HL-60/S4 (cell line): ENCODE measurements around the gene INTS3.

Experiments
- in situ Hi-C: fragments of 300-500 bp; cut with MboI; formaldehyde crosslinking; loops from 2 replicates; pipeline ENCODE4 v1.14.3; 2022; ENCODE audit warnings: low sequenced_read_pairs

INTS3 gene

DNA sequence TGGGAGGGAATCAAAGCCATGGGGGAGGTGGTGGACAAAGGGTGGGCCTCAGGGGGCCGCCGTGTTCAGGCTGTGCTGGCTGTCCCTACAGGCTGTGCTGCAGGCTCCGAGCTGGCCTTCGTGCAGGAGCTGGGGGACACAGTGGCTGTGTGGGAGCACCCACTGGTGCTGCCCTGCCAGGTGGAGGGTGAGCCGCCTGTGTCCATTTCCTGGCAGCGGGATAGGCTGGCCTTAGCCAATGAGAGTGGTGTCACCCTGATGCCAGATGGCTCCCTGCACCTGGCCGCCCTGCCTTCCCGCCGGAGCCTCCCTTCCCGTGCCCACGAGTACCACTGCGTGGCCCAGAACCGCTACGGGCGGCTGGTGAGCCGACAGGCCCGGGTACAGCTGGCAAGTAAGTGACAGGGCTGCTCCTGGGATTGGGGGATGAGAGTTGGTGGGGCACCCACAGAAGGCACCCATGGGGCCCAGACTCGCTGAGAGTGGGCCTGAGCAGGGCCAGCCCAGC is 67.5 kb downstream of the INTS3 start:
- in situ Hi-C loops, result no loop called here

DNA sequence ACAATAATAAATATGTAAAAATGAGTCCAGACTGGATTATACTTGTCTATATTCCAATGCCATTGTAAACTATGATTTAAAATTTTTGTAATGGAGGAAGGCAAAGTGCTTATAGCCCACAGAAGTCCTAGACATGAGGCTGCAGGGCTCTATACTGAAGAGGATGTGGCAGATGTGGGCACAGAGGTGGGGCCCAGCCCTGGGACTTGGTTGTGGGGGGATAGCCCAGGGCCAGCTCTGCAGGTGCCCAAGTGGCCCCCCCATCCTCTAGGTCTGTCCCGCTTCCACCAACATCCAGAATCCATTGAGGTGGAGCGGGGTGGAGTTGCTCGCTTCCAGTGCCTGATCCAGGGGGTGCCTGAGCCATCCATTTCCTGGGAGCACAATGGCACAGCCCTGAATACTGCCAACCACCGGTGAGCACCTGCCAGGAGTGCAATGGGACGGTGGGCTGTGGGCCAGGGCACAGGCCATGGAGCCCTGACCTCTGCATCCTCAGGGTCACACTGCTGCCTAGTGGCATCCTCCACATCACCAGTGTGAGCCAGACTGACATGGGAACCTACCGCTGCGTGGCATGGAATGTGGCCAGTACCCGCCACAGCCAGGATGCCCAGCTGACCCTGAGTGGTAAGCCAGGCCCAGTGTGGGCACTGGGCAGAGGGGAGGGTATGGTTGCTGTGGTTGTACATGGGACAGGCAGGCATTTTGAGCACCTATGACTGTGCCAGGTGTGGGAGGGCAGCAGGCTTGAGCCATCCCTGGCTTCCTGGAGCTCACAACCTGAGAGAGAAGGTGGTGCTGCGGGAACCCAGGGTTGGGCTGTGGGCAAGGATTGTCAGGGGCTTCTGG is 68.3 kb downstream of the INTS3 start:
- in situ Hi-C loops, result no loop called here

DNA sequence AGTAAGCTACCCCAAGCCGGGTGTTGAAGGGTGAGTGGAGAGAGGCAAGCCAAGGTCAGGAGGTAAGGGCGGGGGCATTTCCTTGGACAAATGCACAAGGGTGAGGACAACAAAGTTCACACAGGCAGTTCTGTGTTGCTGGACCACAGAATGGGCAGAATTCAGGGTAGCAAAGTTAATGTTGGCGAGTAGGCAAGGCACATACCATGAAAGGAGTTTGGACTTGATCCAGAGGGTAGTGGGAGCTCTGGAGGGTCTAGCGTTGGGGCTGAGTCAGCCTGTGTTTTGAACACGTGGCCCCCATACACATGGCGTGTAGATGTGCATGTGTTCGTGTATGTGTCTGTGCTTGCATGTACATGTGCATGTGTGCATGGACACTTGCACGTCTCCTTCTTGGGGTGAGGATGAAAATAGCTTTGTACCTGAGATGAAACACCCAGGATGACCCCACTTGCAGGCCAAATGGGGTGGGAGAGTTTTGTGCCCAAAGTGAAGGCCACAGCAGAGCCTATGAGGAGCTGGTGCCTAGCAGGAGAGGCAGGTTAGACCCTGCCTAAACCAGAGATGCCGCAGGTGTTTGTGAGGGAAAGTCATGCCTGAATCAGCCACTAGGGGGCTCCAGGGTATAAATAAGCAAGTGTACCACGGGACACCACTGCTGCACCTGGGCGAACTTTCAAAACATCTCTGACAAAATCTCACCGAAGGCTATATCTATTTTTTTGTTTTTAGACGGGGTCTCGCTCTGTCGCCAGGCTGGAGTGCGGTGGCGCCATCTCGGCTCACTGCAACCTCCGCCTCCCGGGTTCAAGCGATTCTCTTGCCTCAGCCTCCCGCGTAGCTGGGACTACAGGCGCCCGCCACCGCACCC is 69.2 kb downstream of the INTS3 start:
- in situ Hi-C loops, result no loop called here

DNA sequence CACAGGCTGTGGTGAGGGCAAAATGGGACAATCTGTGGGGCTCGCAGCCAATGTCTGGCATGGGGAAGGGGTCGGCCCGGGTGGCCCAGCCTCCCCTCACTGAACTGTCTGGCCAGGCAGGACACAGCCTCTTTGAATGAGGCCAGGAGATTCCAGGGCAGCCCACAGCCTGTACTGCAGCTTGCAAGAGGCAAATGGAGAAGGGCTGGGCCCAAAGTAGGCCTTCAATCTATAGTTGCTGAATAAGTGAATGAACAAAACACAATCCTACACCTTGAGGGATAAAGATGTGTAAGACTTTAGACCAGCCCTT is 70.6 kb downstream of the INTS3 start:
- in situ Hi-C loops, result no loop called here

DNA sequence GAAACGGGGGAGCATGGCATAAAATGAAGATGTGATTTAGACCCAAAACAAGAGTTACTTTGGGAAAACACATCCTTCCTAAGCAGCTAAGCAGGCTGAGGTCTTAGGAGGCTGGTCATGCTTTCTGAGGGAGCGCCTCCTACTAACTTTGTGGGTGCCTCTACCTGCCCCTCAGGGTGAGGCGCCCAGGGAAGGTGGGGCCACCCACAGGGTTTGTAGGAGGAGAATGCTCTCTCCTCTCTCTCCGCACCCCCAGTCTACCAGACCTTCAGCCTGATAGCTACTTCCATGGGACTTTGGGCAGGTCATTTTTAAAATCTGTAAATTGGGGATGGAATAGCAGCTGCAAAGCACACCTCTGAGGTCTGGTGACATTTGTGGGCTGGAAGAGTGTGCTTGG is 71.2 kb downstream of the INTS3 start:
- in situ Hi-C loops, result no loop called here

DNA sequence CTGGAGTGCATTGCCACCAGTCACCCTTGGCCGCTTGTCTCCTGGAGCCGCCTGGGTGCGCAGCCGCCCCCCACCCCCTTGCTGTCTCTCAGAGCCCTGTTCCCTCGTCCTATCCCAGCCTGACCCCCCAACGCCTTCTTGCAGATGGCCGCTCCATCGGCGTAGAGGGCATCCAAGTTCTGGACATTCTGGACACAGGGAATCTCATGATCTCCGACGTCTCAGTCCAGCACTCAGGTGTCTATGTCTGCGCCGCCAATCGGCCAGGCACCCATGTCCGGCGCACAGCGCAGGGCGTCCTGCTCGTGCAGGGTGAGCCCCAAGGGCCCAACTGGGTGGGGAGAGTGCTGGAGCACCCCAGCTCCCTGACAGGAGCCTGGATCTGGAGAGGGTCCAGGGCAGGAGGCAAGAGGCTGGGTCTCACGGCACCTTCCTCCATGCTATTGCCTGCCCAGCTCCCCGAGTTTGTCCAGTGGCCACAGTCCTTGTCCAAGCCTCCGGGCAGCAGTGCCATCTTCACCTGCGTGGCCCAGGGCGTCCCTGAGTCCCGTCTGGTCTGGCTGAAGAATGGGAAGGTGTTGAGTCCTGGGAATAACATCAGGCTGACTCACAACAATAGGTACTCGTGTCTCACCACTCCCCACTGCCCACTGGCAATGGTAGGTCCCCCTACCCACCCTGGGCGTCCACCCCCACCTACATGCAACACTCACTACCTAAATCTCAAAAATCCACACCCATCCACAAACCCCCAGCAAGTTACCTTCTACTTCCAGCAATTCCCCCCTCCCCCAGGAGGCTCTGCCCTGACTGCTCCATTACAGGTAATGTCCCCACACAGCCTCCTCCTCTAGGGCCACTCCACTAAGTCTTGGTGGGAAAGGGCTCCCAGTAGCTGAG is 72.0 kb downstream of the INTS3 start:
- in situ Hi-C loops, result no loop called here

DNA sequence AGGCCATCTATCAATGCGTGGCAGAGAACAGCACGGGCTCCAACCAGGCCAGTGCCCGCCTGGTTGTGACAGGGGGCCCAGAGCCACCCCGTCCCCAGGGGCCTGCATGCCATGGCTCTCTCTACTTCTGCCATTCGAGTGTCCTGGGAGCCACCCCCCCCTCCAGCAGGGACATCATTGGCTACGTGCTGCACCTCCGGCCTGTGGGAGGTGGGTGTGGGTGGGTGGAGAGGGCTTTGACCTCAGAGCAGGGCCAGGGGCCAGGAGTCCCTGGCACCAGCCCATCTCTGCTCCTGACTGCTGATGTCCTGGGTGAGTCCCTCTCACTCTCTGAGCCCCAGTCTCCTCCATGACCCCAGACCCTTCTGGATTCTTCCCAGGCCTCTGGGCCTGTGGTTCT is 72.7 kb downstream of the INTS3 start:
- in situ Hi-C loops, result no loop called here

DNA sequence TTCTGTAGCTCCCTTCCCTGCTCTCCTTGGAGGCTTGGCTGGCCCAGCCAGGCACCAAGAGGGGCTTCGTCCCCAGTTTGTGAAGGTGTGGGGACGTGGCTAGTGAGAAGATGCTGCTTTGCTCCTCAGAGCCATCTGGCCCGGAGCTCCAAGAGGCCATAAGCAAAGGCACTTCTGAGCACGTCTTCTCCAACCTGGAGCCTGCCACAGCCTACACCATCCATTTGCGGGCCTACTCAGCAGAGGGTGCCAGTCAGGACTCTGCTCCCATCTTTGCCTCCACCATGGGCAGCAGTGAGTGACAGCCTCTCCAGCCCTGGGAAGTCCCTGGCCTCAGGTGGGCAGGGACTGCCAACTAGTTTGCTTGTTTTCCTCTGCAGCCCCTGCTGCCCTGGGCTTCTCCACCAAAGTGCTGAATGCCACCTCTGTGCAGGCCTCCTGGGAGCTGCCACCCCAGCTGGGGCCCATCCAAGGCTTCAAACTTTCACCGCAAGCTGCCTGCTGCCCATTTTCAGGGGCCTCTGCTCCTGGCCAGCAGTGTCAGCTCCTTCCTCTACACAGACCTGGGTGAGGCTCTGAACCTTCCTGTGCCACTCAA is 73.3 kb downstream of the INTS3 start:
- in situ Hi-C loops, result no loop called here

DNA sequence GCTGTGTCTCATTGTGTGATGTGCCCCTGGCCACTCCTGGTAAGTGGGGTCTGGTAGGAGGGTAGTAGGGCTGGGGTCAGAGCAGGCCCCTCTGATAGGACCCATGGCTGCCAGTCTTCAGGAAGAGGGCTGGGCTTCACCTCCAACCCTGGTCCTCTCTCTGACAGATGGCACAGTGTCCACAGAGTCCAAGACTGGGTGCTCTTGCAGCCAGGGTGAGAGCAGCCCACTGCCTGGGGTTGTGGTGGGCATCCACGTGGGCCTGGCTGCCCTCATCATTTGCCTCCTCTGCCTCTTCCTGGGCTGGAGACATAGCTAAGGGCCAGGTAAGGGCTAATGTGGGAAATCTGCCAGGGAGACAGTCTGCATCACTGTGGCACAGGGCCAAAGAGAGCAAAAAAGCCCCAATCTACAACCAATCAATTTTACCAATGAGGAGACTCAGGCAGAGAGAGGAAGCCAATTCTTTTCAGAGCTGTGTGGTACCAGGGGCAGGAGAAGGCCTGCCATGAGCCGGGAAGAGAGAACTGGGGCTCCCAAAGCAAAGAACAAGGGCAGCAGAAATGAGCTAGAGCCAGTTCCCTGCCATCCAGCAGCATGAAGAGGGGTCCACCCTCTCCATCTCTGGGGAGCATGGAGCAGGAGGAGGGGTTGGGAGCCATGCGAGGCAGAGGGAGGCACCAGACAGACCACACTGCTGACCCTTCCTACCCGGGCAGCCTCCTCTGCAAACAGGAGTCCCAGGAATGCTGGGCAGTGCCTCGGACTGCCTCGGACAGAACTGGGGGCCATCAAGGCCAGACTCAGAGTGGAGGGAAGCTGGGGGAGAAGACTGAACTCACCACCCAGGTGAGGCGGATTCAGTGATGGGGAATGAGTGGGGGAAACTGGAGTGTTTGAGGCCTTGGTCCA is 74.2 kb downstream of the INTS3 start:
- in situ Hi-C loops, result no loop called here

DNA sequence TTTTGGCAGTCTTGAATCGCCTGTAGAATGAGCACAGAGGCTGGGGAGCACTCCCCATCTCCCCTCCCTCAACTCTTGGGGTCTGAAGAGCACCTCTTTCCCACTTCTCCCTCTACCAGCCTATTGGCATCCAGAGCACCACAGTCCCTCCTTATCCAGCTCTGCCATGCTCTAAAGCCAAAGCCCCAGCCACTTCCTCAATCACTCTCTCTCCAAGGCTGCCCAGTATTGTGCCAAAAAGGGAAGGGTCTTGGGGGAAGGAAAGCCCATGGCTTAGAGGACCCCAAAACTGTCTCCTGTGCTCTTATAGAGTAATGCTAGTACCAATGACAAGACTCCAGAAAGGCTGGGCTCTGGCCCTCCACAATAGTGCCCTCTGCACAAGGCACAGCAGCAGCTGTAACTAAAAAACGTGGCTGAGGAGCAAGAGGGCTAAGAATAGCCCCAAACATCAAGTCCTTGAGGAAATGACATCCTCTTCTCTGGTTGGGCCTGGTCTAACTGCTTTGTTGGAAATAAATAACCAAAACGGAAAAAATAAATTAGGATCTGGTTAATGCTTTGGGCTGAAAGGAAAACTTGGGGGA is 75.7 kb downstream of the INTS3 start:
- in situ Hi-C loops, result no loop called here

DNA sequence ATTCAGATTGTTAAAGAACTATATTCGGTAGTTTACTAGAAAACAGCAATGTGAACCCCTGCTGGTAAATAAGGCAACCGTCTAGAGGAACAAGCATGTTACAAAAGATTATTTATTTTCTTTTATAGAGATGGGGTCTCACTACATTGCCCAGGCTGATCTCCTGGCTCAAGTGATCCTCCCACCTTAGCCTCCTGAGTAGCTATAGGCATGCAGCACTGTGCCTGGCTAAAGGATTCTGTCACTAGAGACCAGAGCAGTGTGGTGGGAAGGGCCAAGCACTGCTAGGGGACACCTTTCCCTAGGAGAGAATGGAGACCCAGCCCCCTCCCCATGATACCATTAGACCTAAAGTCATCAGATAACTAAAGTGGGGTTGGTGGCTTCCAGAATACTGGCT is 76.3 kb downstream of the INTS3 start:
- in situ Hi-C loops, result no loop called here

DNA sequence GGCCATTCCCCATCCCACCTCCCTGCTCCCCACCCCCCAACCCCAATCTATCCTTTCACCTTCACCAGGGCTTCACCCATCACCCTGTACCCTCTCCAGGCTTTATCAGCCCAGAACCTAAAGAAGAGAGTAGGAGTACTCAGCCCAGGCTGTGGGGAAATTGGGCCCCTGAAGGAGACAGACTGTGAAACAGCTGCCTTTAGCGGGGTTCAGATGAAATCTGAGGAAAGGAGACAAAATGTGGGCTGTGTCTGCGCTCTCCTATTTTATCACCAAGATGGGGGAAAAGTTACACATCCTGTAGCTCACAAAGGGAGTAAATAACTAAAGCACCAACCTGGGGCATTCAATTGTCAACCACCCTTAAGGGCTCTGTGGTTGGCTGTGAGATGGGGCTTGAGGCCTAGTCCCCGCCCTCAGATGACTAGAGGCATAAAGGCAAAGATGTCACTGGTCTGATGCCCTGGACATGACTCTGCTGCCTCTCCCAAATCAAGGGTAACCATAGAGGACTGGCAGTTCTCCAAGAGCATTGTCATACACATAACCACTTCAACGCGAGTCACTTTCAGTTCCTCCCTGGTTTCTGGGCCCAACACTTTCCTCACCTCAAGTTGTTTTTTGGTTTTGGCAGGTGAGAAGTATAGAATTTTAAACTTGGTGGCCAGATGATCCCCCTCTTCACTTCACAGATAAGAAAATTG is 77.3 kb downstream of the INTS3 start:
- in situ Hi-C loops, result no loop called here

DNA sequence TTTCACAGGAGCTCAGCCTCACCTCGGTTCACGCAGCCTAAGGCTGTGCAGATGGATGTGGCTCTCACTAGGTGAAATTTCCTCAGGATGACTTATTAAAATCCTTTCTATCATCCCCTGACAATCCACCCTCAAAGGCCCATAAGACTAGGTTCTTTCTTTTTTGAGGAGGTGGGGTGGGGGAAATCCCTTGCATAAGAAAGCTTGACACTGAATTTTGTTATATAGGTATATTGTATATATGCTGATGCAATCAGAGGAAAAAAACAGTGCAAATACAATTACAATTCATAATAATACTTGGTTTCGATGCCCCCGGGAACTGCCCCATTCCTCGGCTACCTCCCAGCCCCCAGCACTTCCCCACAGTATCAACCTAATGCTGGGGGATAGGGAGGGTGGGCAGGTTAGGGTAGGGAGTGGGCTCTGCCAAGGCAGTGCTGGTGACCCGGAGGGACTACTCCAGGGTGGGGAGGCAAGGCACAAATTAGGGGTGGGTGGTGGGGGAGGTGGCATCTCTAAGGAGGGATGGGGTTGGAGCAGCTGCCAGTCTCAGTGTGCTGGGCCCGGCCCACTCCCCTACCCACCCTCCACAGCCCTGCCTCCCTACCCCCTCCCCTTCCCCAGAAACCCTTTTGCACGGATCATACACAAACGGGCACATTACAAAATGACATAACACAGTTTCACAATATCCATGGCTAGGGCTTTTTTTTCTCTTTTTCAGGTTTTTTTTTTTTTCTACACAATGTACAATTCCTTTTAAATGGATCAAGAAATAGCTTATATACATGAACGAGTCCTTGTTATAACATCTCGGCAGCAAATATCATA is 78.3 kb downstream of the INTS3 start:
- in situ Hi-C loops, result no loop called here

DNA sequence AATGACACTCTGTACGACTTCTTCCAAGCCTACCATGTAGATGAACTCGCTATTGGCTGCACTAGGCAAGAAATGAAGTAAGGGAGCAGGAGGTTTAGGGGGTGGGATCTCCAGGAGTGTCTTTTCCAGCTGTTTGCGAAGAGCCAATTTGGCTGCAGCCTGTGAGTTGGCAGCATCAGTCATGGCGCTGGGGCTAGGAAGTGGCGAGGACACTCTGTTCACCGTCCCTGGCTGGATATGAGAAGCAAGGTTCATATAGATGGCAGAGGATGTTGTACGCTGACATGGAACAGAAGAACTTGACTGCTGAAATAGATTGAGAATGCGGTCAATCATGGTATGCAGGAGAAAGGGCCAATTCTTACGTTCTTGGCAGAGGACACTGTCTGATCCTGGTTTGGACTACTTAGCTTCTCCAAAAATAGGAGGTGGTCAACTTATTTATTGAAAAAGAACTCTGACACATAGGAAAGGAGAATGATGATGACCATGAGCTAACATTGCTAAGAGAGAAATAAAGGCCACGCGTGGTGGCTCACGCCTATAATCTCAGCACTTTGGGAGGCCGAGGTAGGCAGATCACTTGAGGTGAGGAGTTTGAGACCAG is 88.5 kb downstream of the INTS3 start:
- in situ Hi-C loops, result no loop called here

DNA sequence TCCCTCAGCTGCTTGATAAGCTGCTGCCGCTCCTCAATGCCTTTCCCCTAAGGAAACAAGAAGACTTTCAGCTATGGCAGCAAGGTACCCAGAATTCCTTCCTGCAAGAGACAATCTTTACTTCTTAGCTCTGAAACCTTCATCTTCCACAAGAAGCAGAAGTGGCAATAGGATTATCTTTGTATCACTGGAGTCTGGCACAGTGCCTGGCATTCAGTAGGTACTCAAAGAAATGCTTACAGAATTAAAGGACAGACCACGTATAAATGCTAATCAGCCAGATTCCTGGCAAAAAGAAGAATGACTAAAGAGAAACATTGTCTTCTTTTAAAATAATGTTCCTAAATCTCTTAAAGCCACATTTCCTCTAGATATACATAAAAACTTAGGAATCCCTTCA is 91.0 kb downstream of the INTS3 start:
- in situ Hi-C loops, result no loop called here
